Measurements from ENCODE around the gene DDB1.

The DDB1 gene

DNA sequence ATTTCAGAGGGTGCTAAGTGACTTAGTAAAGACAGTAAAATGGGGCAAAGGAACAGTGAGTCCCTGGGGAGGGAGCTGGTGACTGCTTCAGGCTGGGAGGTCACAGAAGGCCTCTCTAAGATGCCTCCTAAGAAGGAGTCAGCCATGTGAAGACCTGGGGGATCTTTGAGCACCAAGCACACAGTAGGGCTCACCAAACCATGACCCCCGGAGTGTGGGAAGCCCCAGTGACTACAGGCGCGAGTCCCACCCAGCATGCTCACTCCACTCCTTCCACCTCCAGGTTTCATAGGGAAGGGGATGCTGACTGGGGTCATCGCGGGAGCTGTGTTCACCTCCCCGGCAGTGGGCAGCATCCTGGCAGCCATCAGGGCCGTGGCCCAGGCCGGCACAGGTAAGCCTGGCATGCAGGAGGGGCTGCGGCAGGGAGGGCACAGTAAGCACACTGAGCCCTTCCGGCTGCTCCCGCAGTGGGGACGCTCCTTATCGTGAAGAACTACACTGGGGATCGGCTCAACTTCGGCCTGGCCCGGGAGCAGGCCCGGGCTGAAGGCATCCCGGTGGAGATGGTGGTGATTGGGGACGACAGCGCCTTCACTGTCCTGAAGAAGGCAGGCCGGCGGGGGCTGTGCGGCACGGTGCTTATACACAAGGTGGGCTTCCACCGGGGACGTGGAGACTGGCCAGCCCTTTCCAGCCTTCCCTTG is 6.0 kb upstream of the DDB1 start:
- Histone ChIP-seq H4K20me1 (ENCODE audit: control insufficient read depth, insufficient read depth, low read depth, low read length) (no peaks in the 10 kb centered on the region), H3K9me3 (ENCODE audit: control insufficient read depth, insufficient read depth, low read length) (no peaks in the 10 kb centered on the region), H3K4me3 (ENCODE audit: low read length) (no peak overlapping the region), H3K4me1 (ENCODE audit: control insufficient read depth, low read length) (peaks cover 30% of the 10 kb centered on the region), H3K27me3 (ENCODE audit: control insufficient read depth, low read length) (no peaks in the 10 kb centered on the region), H3K36me3 (ENCODE audit: control insufficient read depth, low read length) (peaks cover 16% of the 10 kb centered on the region), H3F3A (ENCODE audit: control insufficient read depth, insufficient read depth) (0 out of 2 replicates have a peak, but pooled peaks cover 4% of the 10 kb centered on the region), H3K27ac (ENCODE audit: low read depth, low read length) (no peak overlapping the region), H3K79me2 (ENCODE audit: control insufficient read depth, low read length) (0 out of 2 replicates have a peak, but pooled peaks cover 3% of the 10 kb centered on the region), H3K9me2 (replicated peaks; ENCODE audit: control insufficient read depth, low read length) (no peaks in the 10 kb centered on the region), H3K4me2 (ENCODE audit: low read length) (no peak overlapping the region)
- TF ChIP-seq CTCF (IDR thresholded peaks at IDR 0.05; ENCODE audit: low read depth, low read length, poor library complexity, severe bottlenecking) (no peak), EZH2phosphoT487 (IDR thresholded peaks at IDR 0.05; ENCODE audit: borderline replicate concordance, low read length) (no peak)

GRCh38 chr11:61337706-61338470 is 5.0 kb upstream of the DDB1 start:
- peaks cover 35% of the 10 kb centered on the region for H3K4me1 ChIP-seq (ENCODE audit: control insufficient read depth, low read length)
- H3K36me3 ChIP-seq (ENCODE audit: control insufficient read depth, low read length) = peaks cover 16% of the 10 kb centered on the region
- H3K9me3 ChIP-seq (ENCODE audit: control insufficient read depth, insufficient read depth, low read length) = no peaks in the 10 kb centered on the region
- H3K27ac ChIP-seq (ENCODE audit: low read depth, low read length) = no peak overlapping the region
- H3K4me2 ChIP-seq (ENCODE audit: low read length) = no peak overlapping the region
- no peaks in the 10 kb centered on the region for H3K27me3 ChIP-seq (ENCODE audit: control insufficient read depth, low read length)
- H3K79me2 ChIP-seq (ENCODE audit: control insufficient read depth, low read length) = peaks cover 10% of the 10 kb centered on the region
- no peak overlapping the region for H3K4me3 ChIP-seq (ENCODE audit: low read length)
- H4K20me1 ChIP-seq (ENCODE audit: control insufficient read depth, insufficient read depth, low read depth, low read length) = no peaks in the 10 kb centered on the region
- no peaks in the 10 kb centered on the region for H3K9me2 ChIP-seq (replicated peaks; ENCODE audit: control insufficient read depth, low read length)
- H3F3A ChIP-seq (ENCODE audit: control insufficient read depth, insufficient read depth) = 0 out of 2 replicates have a peak, but pooled peaks cover 4% of the 10 kb centered on the region
- no peak for TF ChIP-seq EZH2phosphoT487 (IDR thresholded peaks at IDR 0.05; ENCODE audit: borderline replicate concordance, low read length)

GRCh38 chr11:61336171-61336935 is 3.4 kb upstream of the DDB1 start:
- no peaks in the 10 kb centered on the region for H3K27me3 ChIP-seq (ENCODE audit: control insufficient read depth, low read length)
- peaks cover 4% of the 10 kb centered on the region; the same call in 1 of the 2 replicates for H4K20me1 ChIP-seq (ENCODE audit: control insufficient read depth, insufficient read depth, low read depth, low read length)
- TF ChIP-seq CTCF (IDR thresholded peaks at IDR 0.05; ENCODE audit: low read depth, low read length, poor library complexity, severe bottlenecking) = peak; percentile 98
- TF ChIP-seq EZH2phosphoT487 (IDR thresholded peaks at IDR 0.05; ENCODE audit: borderline replicate concordance, low read length) = no peak
- H3K27ac ChIP-seq (ENCODE audit: low read depth, low read length) = peak overlapping the region; percentile 21; the same call in 1 of the 2 replicates
- H3K9me3 ChIP-seq (ENCODE audit: control insufficient read depth, insufficient read depth, low read length) = no peaks in the 10 kb centered on the region
- H3K9me2 ChIP-seq (replicated peaks; ENCODE audit: control insufficient read depth, low read length) = no peaks in the 10 kb centered on the region
- peak overlapping the region; percentile 34 for H3K4me3 ChIP-seq (ENCODE audit: low read length)
- H3K4me1 ChIP-seq (ENCODE audit: control insufficient read depth, low read length) = peaks cover 42% of the 10 kb centered on the region
- peaks cover 17% of the 10 kb centered on the region for H3K36me3 ChIP-seq (ENCODE audit: control insufficient read depth, low read length)
- peaks cover 26% of the 10 kb centered on the region for H3K79me2 ChIP-seq (ENCODE audit: control insufficient read depth, low read length)
- H3F3A ChIP-seq (ENCODE audit: control insufficient read depth, insufficient read depth) = 0 out of 2 replicates have a peak, but pooled peaks cover 4% of the 10 kb centered on the region
- H3K4me2 ChIP-seq (ENCODE audit: low read length) = peak overlapping the region; percentile 59
